Hematopoietic multipotent progenitor cell treated with erythropoietin and hydrocortisone succinate and interleukin-3 and kit ligand, for 15 days (in vitro differentiated cells): ENCODE results near the gene CTNNA2.

Experiments used
- DNase-seq: peaks from one replicate; pipeline ENCODE4 v3.0.0-alpha.2; 2015; ENCODE audit warnings: low spot score

CTNNA2 gene

DNA sequence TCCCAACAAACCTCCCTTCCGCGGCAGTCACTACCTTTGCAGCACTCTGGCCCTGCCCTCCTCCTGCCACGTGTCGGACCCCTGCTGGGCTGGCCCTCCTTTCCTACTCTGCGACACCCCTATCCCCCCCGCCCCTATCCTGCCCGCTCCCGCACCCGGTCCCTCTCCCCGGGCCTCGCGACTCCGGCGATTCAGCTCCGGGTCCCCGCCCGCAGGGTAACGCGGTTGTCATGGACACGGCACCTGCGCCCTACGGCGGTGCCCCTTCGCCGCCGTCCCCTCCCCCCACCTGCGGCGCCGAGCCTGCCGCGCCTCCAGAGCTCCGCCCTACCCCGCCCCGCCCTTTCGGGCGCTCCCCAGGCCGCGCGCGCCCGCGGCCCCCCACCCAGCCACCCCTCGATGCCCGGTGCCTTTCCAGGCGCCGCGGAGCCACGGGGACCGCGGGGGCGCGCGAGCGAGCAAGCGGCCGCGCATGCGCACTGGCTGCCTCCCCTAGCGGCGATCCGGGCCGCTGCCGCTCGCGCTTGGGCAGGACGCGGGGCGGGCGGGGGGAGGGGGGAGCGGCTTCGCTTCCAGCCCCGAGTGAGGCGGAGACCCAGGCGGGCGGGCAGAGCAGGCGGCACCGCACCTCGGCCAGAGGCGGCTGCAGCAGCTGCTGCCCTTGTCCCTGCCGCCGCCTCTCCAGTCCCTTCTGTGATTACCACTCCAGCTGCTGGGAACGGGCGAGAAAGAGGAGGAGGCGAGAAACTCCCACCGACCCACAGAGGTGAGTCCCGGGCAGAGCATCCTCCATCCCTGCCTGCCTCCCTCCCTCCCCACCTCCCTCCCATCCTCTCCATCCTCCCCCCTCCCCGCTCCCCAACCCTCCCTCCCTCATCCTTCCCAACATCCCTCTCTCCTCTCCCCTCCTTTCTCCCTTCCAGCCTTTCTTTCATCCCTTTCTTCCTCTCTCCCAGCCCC, at the start of gene CTNNA2:
CTNNA2 (plus strand) TSS at position 610 of the 960 bp plus-strand sequence.
- DNase-seq: peak; percentile 5

DNA sequence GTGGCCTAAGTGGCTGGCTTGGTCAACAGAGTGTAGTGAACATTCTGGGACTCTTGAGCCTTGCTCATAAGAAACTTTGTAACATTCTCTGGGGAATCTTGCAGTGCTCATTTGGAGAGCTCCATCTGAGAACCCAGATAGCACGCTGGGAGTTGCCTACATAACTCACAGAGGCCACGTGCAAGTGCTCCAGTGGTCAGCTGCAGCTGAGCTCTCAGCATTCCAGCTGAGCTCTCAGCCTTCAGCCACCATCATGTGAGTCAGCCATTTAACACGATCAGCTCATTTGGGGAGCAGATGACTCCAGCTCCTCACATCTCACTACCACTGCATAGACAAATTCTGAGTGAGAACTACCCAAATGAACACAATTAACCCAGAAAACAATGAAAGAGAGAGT, 25.5 kb upstream of the CTNNA2 start:
- DNase-seq: no peak

DNA sequence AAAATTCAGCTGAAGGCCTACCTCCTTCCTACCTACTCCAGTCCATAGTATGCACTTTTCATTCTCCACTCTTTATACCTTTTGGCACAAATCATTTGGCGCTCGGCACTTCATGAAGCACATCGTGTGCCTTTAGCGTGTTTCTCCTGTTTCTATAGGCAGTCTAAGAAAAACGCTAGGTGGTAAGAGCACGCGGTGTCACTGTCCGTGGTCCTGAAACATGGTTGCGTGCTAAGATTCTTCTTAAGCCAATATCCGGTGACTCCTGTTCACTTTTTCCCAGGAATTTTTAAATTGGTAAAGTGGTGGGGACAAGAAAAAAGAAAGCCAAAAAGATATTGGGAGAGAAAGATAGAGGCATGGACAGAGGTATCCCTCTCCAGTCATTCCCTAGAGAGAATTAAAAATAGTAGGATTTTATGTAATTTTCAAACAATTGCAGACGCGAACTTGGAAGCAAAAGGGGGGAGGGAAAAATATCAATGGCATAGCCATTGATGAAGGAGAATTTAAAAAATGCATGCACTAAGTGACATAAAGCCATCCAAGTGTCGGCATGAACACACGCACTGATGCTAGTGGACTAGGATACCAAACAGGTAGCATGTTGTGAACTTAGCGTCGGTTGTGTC, 1.4 kb upstream of the CTNNA2 start:
- no peak for DNase-seq

DNA sequence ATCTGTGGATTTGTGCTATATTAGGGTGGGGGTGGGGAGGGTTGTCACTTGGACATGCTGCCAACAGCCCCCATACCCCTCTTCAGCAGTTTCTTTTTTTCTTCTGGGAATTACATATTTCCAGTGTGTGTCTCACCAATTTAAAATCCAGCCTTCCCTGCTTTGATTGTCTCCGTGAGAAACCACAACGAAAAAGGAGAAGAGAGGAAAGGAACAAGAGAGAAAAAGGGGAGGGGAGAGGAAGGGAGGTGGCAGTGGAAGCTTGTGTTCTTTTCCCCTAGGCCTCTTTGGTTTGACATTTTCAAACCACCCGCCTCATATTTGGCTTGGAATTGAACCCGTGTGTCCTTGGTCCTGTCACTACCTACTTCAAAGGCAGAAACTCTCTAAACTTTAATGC, 860 bp downstream of the CTNNA2 start:
- no peak for DNase-seq

DNA sequence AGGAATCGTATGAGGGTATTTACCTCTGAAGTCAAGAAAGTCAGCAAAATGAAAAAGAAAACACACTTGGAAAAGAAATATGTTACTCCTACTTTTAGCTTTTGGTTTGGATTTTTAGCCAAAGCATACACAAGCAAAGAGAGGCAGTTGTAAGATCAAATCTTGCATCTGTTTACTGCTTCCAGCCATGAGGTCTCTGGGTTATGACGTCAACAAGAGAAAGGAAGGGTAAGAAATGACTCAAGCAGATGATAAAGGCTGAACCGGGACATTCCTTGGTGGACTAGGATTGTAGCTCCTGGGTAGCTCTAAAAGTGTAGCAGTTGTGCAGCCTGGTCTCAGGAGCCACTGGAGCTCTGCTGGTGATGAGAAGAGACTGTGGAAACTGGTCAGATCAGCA, 16.8 kb downstream of the CTNNA2 start:
- DNase-seq: no peak

DNA sequence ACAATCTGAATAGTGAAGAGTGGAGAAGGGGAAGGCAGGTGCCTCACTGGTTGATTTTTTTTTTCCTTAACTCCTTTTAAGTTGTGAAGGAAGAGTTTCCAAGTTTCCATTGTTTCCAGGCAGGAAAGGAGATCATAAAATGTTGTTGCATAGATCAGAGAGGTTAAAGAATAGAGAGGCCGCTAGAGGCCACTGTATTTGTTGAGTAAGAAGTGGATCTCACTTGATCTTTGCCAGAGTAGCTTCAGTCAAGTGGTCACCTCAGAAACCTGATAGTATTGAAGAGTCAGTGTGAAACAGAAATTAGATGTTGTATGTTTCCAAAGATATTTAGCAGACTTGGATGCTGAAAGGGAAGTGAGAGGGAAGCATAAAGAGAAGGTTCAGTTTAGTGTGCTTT, 17.6 kb downstream of the CTNNA2 start:
- no peak for DNase-seq

DNA sequence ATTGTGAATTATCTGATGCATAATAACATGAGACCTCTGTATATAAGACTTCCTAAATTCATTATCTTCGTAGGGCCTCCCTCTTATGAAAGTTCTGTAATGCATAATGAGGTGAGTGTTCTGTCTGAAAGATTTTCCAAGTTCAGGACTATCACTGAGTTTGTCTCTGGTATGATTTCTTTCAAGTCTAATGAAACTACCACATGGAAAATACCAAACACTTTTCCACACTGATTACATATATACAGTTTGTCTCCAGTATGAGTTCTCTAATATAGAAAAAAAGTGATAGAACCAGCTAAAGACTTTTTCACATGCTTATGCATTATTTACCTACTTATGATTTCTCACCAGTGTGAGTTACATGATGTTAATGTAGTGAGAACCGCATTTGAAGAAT, 34.7 kb downstream of the CTNNA2 start:
- DNase-seq: no peak

DNA sequence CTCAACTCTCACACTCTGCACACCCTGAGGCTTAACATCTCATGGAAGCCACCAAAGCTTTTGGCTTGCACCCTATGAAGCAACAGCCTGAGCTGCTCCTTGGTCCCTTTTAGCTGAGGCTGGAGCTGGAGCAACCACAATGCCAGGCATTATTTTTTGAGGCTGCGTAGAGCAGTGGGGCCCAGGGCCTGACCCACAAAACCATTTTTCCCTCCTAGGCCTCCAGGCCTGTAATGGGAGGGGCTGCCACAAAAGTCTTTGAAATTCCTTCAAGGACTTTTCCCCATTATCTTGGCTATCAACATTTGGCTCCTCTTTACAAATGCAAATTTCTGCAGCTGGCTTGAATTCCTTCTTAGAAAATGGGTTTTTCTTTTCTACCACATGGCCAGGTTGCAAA, 39.8 kb downstream of the CTNNA2 start:
- DNase-seq: no peak

DNA sequence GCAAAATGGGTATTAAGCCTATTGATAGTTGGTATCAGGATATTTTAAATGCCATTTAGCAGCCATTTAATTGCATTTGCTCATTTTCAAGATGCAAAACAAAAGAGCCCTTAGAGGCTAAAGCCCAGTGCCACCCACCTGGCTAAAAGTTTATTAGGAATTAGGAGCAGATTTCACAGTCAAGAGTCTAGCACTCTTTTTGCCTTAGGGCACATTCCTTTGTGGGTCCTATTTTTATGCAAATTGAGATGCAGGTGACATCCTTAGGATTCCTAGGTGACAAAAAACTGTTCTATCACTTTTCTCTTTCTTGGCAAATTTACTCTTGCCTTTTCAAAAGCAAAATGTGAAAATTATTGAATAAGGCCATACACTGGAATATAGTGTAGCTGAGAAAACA, 42.0 kb downstream of the CTNNA2 start:
- DNase-seq: no peak

DNA sequence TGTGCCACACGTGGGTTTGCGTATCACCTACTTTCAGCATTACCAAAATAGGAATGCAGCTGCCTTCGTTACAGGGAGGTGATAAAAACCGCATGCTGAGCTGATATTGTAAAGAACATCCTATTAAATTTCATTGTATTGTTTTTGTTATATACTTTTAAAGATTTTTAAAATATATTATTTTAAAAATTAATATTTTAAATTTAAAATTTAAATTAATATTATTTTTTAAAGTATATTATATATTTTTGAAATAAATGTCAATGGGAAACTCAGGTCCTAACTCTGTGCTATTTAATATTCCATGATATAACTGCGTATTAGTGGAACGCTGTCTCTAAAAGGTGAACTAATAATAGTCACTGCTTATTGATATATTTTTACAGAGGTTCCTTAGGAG, 51.2 kb downstream of the CTNNA2 start:
- no peak for DNase-seq

DNA sequence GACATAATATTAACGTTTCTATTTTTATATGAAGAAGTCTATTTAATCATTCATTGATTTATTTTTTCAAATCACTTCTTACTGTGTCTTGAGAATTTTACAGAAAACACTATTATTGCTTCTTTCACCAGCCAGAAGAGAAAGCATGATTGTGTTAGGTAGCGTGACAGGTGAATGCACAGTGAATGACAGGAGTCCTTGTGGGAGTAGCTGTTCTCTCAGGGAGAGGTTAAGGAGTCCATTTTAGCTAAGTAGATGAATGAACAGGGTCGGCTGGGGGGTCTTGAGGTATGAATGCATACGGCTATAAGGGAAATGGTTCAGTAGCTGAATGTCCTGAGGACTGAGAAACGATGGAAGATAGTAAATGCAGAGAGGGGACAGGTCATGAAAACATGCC, 56.2 kb downstream of the CTNNA2 start:
- DNase-seq: no peak

DNA sequence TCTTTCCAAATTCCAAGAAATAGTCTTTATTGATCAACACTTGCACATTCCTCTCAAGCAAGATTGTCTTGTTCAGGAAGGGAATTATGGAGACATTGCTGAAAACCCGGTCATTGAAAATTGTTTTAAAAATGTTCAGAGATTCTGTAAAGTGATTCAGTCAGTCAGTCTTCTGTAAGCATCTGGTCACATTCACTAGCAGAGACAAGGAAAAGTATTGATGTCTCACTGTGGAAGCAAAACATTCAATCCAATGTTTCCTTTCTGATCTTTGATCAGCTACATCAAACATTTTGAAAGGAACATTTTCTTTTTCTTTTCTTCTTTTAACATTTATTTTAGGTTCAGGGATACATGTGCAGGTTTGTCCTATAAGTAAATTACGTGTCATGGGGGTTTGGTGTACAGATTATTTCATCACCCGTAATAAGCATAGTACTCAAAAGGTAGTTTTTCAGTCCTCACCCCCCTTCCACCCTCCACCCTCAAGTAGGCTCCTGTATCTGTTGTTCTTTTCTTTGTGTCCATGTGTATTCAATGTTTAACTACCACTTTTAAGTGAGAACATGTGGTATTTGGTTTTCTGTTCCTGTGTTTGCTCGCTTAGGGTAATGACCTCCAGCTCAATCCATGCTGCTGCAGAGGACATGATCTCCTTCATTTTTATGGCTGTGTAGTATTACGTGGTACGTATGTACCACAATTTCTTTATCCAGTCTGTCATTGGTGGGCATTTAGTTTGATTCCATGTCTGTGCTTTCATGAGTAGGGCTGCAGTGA, 61.2 kb downstream of the CTNNA2 start:
- no peak for DNase-seq

DNA sequence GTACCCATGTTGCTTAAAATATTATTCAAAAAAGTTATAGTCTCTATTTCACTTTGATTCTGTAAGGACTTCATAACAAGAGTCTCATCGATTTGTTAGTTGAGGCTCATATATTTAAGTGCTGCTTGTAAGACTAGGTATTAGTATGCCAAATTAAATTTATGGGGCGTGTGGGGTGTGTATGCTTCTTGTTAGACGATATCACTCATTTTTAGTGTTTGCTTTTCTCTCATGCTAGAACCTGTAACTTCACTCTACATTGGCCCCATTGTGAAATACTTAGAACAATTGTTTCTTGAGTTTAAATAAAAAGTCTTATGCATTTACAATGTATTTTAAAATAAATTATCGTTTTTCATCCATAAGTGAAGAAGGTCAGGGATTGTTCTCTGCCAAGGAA, 63.6 kb downstream of the CTNNA2 start:
- DNase-seq: no peak

DNA sequence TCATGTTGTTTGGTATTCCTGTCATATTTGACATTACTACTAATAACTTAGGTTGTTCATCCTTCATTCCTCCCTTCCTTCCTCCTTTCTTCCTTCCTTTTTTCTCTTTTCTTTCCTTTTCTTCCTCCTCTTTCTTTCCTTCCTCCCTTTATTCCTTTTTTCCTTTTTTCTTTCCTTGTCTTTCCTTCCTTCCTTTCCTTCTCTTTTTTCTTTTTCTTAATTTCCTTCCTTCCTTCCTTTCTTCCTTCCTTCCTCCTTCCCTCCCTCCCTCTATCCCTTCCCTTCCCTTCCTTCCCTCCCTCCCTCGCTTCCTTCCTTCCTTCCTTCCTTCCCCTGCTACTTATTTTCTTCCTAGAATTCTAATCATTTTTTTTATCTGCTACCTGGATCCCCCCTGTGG, 66.1 kb downstream of the CTNNA2 start:
- DNase-seq: no peak

DNA sequence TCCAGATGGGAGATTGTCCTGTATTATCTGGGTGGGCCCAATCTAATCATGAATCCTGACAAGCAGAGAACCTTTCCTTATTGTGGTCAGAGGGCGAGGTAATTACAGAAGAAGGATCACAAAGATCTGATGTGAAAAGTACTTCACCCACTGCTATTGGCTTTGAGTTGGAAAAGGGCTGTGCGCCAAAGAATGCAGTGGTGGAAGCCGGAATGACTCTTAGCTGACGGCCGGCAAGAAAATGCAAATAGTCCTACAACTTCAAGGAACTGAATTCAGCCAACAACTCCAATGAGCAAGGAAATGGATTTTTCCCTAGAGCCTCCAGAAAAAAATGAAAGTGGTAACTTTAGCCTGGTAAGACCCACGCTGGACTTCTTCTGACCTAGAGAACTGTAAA, 67.3 kb downstream of the CTNNA2 start:
- DNase-seq: no peak

DNA sequence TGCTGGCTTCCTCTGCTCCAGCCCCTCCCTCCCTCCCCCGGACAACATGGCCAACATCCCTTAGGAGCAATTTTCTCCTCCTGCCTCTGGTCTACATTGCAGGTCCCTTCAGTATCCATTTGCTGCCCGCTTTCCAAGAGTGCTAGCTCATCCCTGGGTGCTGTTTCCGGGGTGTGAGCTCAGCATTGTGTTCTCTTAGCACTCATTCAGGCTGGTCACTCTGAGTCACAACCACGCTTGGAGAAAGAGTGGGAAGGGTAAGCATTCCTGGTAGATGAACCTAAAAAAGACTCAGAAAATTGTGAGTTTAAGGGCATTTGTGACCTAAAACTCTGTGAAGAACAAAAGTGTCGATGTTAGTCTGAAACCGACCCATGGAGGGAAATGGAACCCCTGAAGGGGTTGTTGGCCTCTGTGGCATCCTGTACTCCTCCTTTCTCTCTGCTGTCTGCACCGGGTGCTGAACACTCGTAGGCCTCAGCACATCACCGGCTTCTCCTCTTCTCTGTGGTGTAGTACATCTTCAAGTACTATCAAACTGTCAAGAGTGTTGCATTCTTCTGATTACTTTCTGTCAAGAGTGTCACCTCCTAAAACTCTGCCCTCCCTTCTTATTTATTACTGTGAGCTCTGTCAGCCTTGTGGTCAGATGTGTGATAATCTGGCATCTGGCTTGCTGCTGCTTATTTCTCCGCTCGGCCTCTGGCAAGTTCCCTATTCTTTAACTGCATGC, 73.0 kb downstream of the CTNNA2 start:
- DNase-seq: no peak

DNA sequence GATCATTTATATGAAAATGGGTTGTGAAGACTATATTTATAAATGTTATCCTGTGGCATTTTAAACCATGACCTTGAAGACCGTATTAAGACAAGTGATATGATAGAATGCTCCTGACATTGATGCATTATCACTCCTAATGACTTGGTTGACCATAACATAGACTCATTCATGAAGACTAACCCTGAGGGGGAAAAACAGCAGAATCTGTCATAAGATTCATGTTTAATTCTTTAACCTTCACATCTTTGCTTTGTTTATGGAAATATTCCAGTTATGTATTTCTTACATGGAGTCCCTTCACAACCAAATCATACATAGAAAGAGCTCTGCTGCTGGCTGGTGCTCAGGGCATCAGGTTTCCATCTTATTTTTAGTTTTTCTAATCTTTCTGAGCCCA, 78.4 kb downstream of the CTNNA2 start:
- DNase-seq: no peak

DNA sequence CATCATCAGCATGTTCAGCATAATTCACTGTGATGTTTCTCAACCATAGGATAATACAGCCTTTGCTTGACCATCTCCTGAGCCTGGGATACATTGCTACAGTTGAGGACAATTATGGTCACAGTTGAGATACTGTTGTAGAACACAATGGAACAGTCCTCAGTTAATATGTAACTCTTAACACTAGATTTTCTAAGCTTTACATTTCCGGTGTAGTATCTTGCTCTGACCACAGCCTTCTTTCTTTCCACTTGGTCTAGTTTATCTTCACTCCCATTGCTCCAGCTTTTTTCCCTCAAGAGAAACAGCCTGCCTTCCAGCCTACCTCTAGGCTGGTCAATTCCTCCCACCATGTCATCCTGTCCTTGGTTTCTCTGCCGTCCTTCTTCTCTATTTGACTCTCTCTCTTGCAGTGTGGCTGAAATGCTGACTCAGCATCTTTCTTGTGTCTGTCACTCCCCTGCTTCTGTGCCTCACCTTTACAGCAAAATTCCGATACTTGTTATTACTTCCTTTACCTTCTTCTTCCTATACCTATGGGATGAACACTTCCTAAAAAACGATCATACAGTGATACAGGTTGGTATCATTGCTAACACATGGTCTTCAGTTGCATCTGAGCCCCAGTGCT, 80.5 kb downstream of the CTNNA2 start:
- DNase-seq: no peak

DNA sequence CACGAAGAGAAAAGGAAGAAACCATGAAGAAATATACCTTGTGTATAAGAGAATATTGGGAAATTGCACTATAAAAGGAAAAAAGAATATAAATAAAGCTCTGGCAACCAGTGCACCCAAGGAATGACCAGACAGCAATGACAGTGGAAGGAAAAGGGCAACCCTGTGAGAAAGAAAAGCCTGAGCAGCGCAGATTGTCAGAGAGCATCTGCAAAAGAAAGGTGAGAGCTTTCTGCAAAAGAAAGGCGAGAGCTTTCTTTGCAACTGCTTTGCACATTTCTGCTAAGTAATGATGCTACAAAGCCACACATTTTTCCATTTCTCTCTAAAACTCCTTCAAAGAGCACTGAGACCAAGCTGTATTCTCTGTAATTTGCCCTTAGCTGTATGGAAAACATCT, 83.6 kb downstream of the CTNNA2 start:
- no peak for DNase-seq

DNA sequence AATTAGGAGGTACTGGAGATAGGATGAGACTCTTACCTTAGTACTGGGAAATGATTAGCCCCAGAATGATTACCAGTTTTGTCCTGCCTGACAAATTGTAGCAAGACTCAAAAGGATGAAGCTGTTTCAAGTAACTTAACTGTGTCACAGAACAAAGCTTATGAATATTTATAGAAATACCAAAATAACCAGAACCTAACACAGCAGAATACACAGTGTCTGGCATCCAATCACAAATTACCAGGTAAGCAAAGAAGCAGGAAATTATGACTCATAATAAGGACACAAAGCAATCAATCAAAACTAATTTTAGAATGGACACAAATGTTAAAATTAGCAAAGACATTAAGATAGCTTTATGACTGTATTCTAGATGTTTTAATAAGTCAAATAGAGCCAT, 91.9 kb downstream of the CTNNA2 start:
- DNase-seq: no peak

DNA sequence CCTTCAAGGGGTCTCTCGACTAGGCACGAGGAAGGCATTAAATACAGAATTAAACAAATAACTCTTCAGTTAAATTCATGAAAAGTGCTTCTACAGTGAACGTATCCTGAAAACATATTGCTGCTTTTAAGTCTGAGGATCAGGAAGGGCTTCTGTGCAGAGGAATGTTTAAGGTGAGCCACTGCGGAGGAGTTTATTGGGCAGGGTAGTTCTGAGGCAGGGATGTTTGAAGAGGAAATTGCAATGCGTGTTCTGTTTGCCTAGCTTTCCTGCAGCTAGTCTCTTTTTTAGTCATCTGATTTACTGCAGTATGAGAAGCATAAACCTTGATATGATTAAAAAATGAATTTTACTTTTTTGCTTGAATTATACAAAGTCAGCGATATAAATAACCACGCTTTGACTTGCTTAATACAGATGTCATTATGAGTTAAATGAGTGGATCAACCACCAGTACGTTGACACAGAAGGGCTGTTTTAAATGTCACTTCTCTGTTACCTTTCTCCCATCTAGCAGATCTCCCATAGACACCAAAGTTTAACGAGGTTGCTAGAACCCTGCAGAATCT, 98.7 kb downstream of the CTNNA2 start:
- no peak for DNase-seq
